Measurements from ENCODE around the gene MYO1E. TPM values are rescaled to one million over a fixed set of nuclear protein-coding genes. Genes with fewer than 3 reads are reported as not detected.
A peak's percentile ranks its signal among the peaks of the same experiment; 100 is the strongest.

Gene MYO1E
- polyA plus RNA-seq, 3 donors, result 140 to 193 (median 176) TPM

DNA sequence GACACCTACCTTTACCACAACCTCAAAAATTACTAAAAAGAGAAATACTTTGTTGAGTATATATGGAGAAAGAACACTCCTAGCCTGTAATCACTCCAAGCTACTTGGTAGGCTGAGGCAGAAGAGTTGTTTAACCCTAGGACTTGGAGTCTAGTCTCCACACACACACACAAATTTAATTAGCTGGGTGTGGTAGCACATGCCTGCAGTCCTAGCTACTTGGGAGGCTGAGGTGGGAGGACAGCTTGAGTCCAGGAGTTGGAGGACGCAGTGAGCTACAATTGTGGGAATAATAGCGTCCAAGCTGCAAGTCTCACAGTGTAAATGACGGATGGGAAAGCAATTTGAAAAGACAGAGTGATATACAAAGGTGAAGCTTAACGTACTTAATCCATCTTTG, 115.5 kb downstream of the MYO1E start:
- no peak for DNase-seq (ENCODE audit: extremely low read depth in 1 of 11, low read depth in 9 of 11, low spot score in 4 of 11)

DNA sequence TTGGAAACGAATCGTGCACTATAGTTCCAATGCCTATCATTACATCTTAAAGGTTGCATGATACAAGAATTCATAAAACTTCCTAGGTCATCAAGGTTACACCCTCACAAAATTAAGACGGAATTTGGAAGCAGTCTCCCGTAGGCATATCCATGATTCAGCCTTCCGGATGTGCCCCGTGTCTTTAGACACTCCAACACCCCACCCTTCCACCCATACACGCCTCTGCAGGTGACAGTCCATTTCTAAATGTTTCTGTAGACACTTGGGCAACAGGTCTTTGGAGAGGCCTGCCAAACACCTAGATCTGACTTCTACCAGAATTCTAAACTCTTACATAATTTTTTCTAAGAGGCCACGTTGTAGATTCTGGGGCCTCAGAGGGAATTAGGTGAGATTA, 116.2 kb downstream of the MYO1E start:
- no peak for DNase-seq (ENCODE audit: extremely low read depth in 1 of 11, low read depth in 9 of 11, low spot score in 4 of 11)

DNA sequence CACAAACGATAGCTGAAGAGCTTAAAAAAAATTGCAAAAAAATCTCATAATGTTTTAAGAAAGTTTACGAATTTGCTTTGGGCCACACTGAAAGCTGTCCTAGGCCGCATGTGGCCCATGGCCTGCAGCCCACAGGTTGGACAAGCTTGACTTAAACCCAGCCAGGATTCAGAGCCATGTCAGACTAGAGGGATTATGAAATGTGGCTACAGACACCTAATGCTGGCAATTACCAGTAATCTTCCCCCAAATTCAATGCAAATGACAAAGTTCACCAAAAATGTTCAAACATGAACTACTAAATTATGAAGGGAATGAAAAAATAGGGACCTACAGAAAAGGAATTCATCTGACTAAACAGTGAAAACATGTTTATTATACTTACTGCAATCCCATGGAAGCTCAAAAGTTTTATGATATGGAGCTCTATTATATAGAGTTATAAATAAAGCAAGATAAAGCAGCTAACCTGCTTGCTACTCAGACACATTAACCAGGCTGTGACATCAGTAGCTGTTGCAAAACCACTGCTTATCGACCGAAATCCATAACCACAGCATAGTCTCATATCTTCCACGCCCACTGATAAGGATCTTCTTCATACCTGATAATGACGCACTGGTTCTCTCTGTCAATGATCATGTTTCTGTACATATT, 116.9 kb downstream of the MYO1E start:
- no peak for DNase-seq (ENCODE audit: extremely low read depth in 1 of 11, low read depth in 9 of 11, low spot score in 4 of 11)

DNA sequence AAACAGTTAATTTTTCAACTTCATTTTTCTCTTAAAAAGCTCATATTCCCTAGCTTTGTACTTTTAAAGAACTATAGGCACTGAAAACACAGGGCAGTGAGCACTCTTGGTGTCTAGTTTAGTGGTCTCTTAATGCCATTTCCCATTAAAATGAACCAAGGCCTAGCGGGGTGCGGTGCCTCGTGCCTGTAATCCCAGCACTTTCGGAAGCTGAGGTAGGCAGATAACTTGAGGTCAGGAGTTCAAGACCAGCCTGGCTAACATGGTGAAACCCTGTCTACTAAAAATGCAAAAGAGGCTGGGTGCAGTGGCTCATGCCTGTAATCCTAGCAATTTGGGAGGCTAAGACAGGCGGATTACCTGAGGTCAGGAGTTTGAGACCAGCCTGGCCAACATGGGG, 120.5 kb downstream of the MYO1E start:
- no peak for DNase-seq (ENCODE audit: extremely low read depth in 1 of 11, low read depth in 9 of 11, low spot score in 4 of 11)

DNA sequence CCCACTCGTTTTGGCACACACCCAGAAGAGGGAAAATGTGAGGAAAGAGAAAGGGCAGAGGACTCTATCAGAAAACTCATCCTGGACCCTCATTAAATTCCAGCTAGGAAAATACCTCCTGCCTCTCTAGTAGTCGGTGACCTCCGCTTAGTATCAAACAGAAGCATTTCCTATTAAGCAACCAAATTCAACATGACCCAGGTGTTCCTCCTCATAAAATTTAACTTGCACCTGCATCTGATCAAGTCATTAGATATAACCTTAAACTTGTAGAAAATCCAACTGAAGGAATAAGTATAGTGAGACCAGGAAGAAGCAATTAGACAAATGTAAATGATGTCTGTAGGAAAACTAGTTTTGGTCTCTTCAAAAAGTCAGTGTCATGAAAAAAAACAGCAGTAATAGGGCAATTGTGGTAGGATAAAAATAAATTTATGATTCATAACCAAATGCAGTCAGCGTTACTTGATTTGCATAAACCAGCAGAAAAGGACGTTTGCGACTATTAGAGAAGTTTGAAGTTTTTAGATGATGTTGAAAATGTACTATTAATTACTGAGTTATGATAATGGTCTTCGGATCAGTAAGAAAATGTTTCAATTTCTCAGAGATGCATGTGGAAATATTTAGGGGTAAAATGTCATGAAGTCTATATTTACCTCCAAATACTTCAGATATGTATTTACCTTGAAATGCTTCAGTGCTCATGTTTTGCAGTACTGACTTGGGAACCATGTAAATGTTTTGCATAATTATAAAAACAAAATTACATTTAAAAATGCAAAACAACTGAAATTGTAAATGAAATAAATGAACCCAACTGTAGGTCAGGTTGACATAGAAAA, 121.4 kb downstream of the MYO1E start:
- no peak for DNase-seq (ENCODE audit: extremely low read depth in 1 of 11, low read depth in 9 of 11, low spot score in 4 of 11)

DNA sequence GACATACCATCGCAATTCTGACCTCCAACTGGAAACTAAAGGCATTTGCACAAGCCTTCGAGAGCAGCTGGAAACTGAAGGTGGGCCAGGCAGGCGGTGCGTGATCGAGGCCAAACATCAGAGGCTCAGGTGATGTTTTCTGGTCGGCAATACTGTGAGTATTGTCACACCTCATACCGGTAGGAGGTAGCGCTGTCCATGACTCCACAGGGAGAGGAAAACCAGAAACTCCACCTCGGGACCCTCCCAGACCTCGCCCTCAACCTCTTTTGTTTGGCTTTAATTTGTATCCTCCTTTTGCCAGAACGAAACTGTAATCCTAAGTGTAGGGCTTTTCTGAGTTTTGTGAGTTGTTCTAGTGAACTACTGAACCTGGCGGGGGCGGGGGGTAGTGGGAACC, 122.4 kb downstream of the MYO1E start:
- DNase-seq (ENCODE audit: extremely low read depth in 1 of 11, low read depth in 9 of 11, low spot score in 4 of 11), result no peak

DNA sequence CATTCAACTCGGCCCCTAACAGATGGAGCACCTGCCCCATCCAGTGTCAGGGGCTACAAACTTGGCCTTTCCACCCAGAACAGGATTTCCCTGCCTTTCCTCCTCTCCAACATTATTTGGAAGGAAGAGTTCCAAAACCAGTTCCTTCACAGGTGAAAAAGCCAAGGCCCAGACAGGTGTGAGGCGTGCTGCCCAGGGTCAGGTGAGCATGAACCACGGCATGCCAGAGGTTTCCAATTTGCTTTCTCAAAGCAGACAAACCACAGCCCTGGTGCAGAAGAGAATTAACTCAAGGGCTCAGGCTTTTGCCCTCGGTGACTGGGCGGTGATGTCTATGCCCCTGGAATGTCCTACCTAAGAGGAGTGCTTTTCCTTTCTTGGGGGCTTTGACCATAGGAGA, 122.9 kb downstream of the MYO1E start:
- no peak for DNase-seq (ENCODE audit: extremely low read depth in 1 of 11, low read depth in 9 of 11, low spot score in 4 of 11)

DNA sequence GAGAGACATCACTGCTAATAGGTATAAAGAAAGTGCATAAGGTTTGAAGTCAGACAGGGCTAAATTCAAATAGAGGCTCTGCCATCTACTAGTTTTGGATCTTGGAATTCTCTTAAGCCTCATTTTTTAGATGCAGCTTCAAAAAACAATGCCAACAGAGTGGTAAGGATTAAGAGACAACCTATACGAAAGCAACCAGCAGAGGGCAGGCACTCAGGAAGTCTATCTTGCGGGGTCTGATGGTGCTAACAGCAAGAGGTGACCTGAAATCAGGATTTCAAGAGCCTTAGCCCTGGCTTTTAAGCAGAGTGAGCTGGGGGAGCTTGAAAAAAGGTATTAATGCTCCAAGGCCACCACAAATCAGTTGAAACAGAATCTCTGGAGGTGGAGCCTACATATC, 125.3 kb downstream of the MYO1E start:
- peak in 10 of 11 donors; percentile 22 to 69 (median 45) for DNase-seq (ENCODE audit: extremely low read depth in 1 of 11, low read depth in 9 of 11, low spot score in 4 of 11)

DNA sequence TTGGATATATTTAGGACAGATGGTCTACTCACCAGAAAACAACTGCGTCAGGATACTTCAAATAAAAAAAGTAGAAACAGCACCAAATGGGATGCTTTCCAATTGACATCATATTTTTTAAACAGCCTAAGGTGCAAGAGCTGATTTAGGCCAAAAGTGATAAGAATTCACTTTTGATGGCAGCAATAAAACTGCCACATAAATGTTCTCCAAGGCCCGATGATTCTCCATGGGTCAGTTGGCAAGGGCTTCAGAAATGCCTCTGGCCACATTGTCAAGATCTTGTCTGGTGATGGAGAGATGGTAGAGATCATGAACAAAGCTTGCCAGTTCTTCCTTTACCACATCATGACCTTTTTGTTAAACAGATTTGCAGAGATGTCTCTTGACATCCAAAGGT, 127.1 kb downstream of the MYO1E start:
- DNase-seq (ENCODE audit: extremely low read depth in 1 of 11, low read depth in 9 of 11, low spot score in 4 of 11), result no peak

DNA sequence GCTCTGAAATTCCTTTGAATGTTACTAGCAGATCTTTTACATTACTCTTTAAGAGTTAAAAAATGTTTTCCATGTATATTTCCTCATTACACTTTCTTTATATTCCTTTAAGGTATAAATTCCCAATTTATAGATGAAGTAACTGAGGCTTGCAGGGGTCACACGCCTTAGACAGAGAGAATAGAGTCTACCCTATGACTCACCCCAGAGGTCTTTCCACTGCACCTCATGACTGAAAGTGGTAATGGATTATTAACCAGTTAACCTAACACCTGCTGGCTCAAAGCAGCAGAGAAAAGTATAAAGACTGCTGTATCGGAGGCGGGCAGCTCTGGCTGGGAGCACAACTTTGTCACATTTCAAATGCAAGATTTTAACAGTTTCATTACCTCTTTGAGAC, 128.3 kb downstream of the MYO1E start:
- no peak for DNase-seq (ENCODE audit: extremely low read depth in 1 of 11, low read depth in 9 of 11, low spot score in 4 of 11)

DNA sequence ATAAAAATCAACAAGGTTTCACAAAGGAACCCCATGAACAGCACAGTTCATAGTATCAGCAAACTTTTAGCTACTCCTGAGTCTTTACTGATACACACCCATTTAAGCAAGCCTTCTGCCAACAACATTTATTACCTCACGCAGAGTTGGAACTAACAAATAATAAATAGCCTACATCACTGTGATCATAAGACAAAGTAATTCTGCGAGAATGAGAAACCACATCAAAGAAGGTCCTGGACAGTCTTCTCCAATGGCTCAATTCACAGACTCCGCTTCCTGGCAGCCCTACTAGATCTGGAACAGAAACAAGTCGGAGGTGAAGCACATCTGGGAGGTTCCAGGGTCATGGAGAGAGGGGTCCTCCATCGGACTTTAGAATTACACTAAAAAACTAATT, 129.0 kb downstream of the MYO1E start:
- DNase-seq (ENCODE audit: extremely low read depth in 1 of 11, low read depth in 9 of 11, low spot score in 4 of 11), result no peak

DNA sequence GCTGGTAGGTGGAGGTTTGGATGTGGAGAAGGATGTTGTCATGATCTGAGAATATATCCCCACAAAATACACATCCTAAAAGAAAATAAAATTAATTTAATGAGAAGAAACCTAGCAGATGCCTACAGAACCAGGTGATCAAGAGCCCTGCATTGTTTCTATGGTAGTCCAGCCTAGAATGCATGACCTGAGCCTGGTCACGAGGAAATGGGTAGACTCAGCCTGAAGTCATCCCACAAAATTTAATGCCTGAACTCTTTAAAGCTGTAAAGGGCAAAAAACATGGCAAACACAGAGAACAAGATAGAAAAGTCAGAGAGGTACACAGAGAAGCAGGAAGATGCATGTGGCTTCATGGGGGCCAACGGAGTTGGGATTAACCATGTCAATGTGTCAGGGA, 130.0 kb downstream of the MYO1E start:
- no peak for DNase-seq (ENCODE audit: extremely low read depth in 1 of 11, low read depth in 9 of 11, low spot score in 4 of 11)

DNA sequence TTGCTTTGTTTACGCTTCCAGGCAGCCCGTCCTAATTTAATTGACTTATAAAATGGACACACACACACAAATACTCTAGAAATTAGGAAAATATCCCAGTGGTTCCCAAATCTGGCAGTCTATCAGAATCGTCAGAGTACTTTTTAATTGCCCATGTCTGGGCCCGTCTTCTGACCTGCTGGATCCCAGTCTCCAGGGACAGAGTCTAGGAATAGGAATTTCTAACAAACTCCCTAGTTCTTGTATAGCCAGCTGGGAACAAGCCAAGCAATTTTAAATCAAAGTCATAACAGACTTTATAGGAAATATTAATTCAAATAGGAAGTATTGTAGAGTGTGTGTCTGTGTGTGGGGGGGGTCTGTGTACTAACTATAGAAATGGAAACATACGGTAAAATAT, 132.6 kb downstream of the MYO1E start:
- no peak for DNase-seq (ENCODE audit: extremely low read depth in 1 of 11, low read depth in 9 of 11, low spot score in 4 of 11)

DNA sequence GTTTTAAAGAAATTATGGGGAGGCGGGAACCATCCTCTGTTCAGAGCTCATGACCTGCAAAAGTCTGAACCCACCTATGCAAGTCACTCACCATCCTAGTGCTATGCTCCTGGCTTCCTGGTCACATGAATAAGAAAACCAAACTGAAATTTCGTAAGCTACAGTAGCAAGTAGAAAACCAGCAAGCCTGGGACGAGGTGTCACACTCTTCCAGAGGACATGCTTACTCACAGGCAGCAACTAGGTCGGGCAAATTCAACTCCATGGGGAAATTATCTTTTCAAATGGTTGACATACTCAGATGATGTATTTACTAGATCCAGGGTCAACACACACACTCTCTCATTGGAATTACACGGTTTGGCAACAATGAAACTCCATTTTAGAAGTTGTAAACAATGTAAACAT, 134.7 kb downstream of the MYO1E start:
- DNase-seq (ENCODE audit: extremely low read depth in 1 of 11, low read depth in 9 of 11, low spot score in 4 of 11), result no peak

DNA sequence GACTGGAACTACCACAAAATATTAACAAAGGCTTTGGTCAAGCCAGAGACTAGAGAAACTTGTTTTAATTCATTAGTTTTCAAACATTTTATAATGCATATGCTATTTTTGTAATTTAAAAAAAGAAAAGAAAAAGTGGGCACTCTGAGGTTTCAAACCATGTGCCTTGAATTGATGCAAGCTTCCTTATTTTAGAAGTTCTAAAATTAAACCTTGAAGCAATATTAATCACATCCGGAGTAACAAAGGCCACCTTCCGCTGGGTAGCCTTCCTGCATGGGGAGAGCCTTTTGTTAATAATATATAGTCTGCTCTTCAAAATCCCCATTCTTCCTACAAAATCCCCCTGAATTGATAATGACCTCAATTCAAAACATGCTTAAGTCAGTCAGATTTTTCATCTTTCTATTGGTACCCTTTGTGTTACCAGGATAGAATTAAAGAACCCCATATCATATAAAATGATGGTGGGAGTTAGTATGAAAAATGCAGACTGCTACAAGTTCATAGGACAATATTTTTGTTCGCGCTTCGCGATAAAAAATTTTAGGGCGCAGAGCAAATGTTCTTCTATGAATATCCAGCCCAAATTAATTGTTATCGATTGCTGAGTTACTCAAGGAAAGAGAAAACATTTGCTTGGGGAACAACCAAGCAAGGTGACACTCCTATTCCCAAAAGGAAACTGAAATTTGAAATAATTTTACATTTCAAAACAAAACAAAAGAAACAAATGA, 135.4 kb downstream of the MYO1E start:
- DNase-seq (ENCODE audit: extremely low read depth in 1 of 11, low read depth in 9 of 11, low spot score in 4 of 11), result no peak

DNA sequence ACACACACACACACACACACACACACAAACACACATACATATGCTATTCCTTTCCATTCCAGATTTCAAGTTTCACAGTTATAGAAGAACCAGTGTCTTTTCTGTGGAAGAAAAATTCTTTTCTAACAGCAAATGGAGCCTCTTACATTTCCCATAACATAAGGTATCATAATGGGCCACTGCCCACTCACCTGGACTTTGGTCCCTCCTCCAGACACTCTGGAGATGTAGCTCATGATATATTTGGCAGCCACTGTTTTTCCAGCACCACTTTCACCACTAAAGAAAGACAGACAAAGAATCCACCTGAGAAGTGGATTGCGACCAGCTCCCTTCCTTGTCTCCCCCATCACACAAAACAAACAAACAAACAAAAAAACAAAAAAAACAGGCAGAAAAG, 136.3 kb downstream of the MYO1E start:
- no peak for DNase-seq (ENCODE audit: extremely low read depth in 1 of 11, low read depth in 9 of 11, low spot score in 4 of 11)

DNA sequence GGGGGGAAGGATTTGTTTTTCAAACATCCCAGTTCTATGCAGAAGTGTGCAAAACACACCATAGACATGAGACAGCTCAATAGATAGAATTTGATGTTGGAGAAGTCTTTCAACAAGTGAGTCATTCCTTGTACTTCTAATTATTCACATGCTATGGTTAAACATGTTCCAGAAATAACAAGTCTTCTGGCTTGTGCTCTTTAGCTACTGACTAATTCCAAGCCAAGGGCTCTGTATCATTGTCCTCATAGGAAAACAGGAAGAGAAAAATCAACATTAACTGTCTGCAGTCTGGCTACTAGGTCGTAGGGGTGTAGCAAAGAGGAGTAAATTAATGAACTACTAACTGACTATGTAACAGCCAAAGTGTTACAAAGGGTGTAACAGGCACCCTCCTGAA, 140.2 kb downstream of the MYO1E start:
- no peak for DNase-seq (ENCODE audit: extremely low read depth in 1 of 11, low read depth in 9 of 11, low spot score in 4 of 11)

DNA sequence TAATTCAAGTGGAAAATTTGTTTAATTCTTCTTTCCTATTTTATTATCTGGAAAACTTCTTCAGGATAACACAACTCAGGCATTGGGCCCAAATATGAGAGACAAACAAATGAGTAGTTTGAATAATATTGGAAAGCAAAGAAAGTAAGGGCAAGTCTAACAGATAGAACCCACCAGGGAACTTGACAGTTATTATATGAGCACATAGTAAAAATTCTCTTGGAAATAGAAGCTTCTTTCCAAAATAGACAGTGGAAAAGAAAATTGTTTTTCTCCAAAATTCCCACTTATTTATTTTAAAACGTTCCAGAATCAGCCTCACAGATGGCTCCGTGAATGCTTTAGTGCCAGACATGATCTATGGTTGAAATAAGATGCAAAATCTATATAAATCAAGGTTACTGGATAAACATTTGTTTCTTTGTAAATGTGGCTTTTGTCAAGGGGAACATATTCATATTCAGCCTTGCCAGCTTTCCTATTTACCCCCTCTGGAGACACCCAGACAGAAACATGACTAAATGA, 142.1 kb downstream of the MYO1E start:
- DNase-seq (ENCODE audit: extremely low read depth in 1 of 11, low read depth in 9 of 11, low spot score in 4 of 11), result no peak

DNA sequence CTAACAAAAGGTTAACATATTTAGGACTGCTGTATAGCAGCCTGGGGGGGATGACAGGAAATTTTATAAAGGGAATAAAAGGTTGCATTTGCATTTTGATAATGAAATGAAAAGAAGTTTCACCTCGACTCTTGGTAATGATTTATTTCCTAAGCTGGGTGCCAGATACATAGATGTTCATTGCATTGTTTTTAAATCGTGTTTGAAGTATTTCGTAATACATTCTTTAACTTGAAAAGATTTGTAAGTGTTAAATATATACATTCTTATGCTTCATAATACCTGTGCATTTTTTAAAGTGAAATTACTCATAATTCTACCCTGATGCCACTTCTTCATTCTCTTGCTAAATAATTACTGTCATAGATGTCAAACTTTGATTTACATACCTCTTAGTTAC, 143.2 kb downstream of the MYO1E start:
- DNase-seq (ENCODE audit: extremely low read depth in 1 of 11, low read depth in 9 of 11, low spot score in 4 of 11), result no peak

DNA sequence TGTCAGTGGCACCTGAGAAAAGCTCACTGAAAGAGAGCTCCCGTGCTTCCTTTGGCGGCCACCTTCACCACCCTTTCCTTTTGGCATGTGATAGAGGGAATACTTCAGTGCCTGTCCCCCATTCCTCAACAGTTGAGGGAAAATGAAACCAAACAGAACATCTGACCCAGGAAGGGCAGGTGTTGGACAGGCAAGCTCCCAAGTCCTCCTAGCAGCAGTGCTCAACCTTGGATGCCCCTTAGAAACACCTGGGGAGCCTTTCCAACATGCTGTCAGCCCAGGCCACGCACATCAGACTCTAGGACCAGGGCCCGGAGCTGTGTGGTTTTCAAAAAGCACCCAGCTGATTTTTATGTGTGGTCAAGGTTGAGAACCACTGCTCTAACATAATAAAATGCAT, 143.7 kb downstream of the MYO1E start:
- no peak for DNase-seq (ENCODE audit: extremely low read depth in 1 of 11, low read depth in 9 of 11, low spot score in 4 of 11)

All from renal cortex interstitium (tissue), 11 donors.